NCI-H187 treated with DMSO at 0.1 percent for 48 hours (cell line): ENCODE data around the gene ABHD17C.

Experiments used
- DNase-seq: peaks from one replicate; lab custom pipeline; 2025; lab: John Stamatoyannopoulos, UW

Gene ABHD17C

DNA sequence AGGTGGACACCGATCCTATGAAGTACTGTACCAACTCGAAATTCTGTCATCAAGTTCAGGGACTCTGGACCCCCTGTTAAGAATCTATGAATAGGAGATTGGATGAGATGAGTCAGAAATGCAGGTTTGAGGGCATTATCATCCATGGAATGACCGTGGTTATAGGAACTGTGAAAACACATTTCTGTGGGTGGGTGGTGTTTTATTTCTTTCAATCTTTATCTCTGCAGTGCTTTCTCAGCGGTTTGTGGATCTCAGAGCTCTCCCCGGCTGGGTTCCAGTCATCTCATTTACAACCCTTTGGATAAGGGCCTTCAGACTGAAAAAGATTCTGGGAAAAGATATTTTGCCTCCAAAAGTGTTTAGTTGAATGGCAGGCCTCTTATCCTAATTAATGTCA, 5.4 kb upstream of the ABHD17C start:
- no peak for DNase-seq

DNA sequence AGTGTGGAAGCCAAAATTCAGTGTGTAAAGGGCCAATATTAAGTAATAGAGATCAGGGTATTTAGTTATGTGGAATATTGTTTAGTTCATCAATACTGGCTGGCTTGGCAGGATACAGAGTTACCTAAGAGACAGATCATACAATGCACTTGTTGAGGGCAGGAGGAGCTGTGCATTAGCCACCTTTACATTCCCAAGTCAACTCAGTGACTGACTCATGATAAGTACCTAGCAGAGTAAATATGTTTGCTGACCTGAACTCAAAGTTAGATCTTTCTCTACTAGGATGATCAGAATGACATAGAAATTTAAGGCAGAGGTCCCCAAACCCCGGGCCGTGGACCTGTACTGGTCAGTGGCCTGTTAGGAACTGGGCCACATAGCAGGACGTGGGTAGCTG, 3.5 kb upstream of the ABHD17C start:
- DNase-seq = no peak

DNA sequence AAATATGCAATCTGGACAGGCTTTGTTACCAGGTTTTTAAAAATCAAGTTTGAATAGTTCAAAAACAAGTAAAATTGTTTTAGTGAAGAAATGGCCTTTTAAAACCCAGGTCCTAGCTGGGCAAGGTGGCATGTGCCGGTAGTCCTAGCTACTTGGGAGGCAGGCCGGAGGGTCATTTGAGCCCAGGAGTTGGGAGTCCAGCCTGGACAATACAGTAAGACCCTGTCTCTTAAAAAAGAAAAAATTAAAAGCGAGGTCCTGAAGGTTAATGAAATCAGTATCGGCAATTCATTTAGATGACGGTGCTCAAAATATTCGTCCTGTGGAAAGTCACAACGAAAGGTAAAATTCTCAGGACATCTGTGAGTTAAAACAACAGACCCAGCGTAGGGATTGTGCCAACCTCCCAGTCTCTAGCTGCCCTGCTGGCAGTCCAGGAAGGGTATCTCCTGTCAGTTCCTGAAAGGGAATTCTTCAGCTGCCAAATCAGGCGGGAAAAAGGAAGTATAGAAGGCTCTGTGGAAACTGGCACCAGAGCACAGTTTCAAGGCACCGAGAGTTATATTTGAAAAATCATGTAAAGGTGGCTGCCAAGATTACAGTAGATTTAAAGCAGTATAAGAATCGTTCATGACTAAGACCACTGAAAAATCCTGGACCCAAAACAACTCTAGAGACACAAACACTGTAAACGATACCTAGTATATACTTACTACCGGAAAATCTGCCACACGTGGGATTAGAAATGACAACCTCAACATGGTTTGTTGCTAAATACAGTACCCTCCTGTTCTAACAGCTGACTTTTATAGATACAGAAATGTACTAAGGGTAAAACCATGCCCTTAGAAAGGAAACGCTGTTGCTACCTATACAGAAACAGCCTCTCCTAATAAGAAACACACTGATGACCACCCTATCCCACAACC, 1.2 kb upstream of the ABHD17C start:
- DNase-seq = no peak

DNA sequence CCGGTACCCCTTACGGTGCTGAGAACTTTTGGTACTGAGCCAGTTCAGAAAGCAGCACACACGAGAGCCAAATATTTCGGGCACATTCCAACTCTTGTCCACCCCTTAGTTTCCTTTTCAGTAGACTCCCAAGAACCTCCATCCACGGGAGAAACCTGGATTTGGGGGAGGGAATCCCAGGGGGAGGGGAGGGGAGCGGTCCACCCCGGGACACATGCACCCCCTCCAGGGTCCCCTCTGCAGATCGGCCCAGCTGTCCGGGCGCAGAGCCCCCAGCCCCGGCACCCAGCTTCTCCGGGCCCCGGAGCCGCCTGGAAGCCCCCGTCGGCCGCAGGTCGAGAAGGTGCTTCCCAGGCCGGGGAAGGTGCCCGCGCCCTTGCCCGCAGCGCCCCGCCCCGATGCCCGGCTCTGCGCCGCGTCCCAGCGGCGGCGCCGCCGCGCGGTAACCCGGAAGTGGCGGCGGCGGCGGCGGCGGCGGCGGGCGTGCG, 455 bp upstream of the ABHD17C start:
- no peak for DNase-seq

DNA sequence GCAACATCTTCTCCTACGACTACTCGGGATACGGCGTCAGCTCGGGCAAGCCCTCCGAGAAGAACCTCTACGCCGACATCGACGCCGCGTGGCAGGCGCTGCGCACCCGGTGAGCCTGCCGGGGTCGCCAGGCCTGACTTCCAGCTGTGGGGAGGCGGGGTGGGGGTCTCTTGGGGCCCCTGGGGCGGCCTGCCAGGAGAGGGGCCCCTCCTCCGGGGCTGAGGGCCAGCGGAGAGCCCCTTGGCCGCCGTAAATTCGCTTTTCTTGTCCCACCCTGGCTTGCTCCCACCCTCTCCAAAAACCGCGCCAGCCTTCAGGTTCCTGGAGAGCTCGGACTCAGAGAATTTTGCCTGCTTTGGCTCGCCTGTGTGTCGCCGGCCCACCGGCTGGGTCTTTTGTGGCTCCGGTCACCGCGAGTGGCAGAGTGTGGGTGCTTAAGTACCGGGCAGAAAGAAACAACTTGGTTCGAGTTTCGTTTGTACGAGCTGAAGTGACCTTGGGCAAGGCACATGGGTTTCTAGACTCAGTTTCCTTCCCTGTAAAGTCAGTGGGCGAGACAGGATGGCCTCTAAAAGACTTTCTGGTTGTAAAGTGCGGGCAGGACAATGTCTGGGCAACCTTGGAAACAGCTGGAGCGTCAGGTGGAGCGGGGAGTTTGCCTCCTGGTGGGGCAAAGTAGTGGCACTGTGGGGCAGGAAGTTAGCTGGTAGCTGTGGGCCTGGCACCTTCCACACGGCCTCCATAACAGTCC, 976 bp downstream of the ABHD17C start:
- no peak for DNase-seq

DNA sequence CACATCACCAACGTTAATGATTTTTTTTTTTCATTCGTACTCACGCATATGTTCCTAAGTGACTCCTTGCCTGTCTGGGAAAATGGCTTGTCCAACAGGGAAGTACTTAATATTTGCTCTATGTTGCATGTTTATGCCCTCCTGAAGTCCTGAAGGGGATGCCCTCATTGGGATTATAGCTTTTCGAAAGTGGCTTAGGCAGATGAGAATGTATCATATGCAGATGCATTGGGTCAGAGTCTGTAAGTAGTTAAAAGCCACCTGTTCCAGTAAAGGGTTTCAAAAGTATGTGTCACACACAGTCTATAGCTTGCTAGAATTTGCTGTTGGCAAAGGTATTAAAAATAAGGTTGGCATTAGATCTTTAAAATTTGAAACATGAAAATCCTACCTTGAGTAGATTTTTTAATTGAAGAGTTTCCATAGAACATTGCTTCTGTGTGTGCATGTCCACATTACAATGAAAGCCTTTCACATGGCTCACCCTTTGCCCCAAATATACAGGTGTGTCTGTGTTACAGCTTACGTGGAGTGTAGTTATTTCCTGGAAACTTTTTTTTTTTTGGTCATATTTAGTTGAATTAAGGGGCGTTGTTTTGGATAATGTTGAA, 2.1 kb downstream of the ABHD17C start:
- DNase-seq = no peak

DNA sequence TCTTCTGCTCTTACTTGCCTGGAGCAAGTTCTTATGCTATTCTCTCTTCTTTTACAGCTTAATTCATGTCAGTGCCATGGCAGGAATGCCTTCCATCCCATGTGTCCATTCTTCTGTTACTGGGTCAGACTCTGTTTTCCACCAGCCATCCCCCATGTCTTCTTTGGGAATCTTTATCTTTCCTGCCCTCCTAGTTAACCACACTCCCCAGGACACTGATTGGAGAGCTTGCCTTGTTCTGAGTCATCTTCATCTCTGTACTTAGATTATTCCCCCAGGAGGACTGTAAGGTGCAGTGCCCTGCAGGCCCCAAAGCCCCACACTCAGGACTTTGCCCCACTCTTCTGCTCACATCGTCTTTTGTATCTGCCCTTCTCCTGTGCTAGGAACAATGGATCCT, 3.6 kb downstream of the ABHD17C start:
- DNase-seq = no peak

DNA sequence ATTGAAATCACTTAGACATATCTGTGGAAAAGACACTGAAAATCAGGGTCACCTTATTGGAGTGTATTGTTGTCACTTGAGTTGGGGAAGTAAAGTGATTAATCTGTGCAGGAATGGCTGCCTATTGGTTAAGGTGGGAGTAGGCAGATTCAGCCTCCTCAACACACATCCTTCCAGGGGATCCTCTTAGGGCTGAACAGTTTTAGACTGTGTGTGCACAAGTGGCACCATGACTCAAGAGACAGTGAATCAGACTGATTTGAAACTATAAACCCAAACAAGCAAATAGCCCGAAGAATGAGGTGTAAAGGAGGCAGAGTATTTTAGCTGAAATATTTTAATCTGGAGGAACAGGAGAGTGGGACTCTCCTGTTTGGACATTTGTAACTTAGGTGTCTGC, 4.9 kb downstream of the ABHD17C start:
- DNase-seq = no peak

DNA sequence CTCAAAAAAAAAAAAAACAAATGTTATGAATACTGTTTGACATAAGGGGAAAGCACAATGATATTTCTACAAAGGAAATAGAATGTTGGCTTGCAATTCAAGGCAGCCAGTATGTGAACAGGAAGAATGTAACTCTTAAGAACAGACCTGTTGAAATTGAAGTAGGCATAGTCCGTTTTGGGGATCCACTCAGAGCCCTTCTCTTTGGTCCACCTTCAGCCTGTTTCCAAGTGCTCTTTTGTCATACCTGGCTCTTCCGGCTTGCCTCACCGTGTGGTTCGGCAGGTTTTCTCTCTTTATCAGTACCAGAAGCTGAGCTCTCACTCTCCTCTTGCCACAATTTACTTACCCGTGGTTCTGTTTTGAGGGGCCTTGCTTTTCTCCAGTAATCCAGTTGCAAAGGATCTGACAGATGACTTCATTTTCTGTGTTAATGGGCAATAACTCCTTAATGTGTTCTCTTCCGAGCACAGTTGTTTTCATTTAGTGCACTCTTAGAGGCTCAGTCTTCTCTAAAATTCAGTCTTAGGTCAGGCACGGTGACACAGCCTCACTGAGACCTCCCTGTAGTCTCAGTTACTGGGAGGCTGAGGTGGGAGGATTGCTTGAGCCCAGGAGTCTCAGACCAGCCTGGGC, 6.7 kb downstream of the ABHD17C start:
- no peak for DNase-seq

DNA sequence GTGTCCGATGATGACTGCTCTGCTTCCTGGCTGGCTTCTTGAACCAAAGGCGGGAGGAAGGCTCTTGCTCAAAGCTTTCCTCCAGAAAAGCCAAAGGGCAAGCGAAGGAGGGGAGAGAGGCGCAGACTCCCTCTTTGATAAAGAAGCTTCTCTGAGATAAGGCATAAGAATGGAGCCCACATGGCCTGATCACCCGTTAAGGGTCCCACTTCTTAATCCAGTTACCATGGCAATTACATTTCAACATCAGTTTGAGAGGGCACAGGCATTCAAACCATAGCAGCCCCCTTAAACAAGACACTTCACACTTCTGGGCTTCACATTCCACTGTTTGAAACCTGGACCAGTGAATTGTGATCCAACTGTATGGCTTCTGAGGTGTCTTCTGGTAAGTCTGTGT, 8.0 kb downstream of the ABHD17C start:
- no peak for DNase-seq

DNA sequence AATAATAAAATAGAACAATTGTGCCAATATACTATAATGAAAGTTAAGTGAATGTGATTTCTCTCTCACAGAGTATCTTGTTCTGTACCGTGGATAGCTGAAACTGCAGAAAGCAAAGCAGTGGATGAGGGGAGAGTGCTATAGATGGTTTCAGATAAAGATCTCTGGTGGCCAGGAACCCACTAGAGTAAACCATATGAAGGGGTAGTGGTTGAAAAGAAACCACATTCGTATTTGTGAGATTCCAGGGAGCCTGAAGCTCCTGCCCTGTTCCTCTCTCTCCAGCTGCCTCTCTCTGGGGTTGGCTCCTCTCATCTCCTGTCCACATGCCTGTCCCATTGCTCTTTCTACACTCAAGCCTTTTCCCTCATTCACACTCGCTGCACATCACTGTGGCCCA, 8.9 kb downstream of the ABHD17C start:
- DNase-seq = no peak

DNA sequence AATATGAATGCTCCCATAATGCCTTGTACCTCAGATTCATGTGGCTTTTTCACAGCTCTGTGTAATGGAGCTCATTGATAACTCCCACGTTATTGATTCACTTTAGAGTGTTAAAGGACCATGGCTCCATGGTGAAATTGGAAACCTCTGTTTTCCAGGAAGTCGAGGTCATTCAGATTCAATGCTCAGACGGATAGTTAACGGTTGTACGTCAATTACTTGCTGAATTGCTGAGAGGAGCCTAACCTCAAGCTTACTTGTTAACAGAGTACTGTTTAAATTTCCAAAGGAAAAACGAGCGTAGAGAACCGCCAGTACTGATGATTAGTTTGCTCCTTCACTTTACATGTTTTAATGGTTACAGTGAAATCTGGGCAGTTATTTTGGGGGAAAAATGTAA, 11.1 kb downstream of the ABHD17C start:
- DNase-seq = no peak

DNA sequence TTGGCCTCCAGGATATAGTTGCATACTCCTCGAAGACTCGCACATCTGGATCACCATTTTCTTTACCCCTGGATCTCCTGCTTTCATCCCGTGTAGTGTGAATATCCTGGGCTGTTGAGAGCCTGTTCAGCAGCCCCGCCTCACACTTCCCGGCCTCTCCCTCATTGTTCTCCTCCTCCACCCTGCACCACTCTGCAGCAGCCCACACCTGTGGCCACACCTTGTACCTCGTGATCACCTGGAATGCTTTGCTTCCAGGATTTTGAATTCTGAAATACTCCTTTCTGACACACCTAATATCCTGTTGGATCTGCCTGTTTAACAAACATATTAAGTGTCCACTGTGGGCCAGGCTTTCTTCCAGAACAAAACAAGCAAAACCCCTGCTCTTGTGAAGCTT, 14.4 kb downstream of the ABHD17C start:
- DNase-seq = no peak

DNA sequence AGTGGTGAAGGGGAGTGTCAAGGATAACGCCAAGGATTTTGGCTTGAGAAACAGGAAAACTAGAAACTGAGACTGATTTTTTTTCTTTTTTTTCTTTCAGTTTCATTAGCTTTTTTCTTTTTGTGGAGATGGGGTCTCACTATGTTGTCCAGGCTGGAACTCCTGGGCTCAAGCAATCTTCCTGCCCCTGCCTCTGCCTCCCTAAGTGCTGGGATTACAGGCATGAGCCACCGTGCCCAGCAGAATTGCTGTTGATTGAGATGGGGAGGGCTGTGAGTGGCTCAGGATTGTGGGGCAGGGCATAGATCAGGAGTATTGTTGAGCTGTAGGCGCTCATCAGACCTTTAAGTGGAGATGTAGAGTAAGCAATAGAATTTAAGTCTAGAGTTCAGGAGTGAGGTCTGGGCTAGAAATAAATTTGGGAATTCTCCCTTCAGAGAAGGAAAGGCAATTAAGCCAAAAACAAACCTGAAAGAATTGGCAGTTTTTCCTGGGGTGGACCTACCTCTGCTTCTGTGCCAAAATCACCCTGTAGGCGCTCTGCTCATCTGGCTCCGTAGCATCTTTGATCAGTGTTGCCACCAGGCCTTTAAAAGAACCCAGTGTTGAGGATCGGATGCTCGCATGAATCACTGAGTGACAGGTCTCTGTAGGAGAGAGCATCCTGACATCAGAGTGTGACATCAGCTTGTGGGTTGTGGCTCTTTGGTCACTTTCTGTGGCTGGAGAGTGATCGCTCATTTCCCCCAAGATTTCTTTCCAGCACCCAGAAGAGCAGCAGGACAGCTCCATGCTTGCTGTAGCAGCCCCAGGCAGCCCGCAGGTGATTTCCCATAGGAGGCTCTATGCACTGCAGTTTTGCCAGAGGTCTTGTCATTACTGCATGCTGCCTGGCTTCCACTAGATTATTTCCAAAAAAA, 15.8 kb downstream of the ABHD17C start:
- no peak for DNase-seq

DNA sequence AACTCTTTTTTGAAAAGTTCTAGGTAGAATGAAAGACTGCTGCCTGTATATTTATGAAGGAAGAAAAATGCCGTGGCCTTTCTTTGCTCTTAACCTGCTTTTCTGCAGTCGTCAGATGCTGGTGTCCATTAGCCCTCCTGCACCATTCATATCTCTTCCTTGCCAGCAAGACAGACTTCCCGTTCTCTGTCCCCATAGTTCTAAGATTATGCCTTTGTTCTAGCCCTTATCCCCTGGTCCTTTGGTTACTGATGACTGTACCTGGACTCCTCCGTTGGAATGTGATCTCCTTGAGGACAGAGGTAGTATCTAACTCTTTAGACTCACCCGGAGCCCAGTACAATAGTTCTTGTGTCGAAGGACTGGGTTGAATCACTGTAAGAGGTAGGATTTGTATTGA, 16.8 kb downstream of the ABHD17C start:
- DNase-seq = no peak

DNA sequence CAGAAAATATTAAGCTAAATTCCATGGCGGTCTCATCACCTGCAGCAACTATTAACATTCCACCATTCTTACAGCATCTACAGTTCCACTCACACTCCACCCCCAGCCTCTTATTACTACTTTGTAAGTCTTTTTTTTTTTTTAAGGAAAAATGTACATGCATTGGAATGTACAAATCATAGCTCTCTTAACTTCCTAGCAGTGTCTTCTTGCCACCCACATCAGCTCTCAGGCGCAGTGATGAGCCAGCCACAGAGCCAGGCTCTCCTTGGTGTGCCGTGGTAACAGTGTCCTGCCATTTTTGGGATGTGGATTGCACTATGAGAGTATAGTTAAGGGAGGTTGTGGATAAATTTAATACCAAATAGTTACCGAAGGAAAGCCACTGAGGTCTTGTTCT, 17.8 kb downstream of the ABHD17C start:
- no peak for DNase-seq

DNA sequence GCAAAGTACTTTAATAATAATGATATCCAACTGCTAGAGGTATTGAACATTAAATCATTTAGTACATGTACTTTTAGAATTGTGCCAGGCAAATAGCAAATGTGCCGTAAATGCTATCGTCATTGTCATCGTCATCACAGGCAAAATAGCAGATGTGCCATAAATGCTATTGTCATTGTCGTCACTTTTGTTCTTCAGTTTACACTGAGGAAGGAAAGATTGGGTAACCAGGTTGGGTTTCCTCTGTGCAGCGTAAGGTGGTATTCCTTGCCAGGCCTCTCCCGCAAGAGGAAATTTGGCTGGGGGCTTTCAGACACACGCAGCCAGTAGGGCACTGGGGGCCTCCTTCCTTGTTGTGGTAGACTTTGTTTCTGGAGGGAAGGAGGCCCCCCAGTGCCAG, 26.4 kb downstream of the ABHD17C start:
- no peak for DNase-seq

DNA sequence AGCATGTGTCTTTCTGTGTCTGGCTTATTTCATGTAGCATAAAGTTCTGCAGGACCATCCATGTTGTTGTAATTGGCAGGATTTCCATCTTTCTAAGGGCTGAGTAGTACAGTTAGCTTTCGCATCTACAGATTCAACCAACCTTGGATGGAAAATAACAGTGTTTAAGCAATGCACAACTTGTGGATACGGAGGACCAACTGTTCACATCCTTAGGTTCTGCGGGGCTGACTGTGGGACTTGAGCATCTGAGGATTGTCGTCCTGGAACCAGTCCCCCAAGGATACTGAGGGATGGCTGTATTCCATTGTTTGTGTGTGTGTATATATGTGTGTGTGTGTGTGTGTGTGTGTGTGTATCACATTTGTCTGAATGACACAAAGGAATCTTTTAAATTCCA, 27.7 kb downstream of the ABHD17C start:
- no peak for DNase-seq

DNA sequence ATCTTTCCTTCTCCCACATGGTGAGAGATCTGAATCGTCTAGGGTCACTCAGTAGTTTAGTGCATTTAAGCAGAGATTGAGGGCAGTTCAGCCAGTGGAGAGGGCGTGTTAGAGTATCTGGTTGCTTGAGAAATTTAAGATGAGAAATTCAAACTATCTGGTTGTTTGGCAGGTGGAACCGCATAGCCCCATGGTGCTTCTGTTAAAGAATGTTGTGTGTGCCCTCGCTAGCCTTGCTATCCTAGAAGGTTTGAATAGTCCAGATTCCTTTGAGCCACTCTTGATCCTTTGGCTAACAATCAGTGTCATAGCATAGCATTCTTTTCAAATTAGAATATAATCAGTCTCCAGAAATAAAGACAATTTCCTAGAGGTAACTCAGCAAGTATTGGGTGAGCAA, 32.1 kb downstream of the ABHD17C start:
- DNase-seq = no peak

DNA sequence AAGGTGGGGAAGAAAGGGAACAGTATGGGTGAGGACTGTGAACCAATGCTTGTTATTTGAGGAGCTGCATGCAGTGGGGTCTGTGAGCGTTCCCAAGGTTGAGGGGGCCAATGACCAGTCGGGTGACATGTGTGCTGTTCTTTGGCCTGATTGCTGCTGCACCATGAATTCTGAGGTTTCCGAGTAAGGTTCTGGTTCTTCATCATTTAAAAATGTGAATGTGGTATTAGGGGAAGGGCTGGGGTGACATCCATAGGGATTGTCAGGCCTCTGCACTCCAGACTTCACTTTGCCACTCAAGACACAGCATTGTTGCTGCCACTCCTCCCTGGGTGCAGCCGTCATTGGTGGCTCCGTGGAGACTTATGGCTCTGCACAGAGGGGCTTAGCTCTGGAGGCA, 32.5 kb downstream of the ABHD17C start:
- DNase-seq = no peak

DNA sequence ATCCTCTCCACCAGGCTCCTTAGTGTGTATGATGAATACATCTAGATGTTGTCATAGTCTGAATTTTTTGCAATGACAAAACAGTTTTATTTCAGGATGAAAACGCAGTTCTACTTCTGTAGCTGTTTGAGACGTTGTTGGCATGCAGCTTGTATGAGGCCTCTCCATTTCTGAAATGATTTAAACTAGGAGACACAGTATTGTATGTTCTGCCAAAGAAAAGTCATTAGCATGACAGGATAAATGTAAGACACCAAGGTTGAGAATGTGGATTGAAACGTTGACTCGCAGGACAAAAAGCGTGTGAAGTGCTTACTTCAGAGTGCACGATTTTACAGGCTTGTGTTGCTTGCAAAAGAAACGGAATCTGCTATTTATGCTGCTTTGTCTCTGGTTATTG, 35.3 kb downstream of the ABHD17C start:
- no peak for DNase-seq
